CD4-positive, alpha-beta T cell (primary cell): ENCODE measurements around the gene PLOD3. TPM values are rescaled to one million over a fixed set of nuclear protein-coding genes. Genes with fewer than 3 reads are reported as not detected.

Experiments used
- ATAC-seq: fragments of 200-7000 bp; cut with Tn5 transposase; one replicate; pipeline ENCODE4 v1.10.0; 2022; ENCODE audit warnings: mild to moderate bottlenecking; ENCODE audit not compliant: poor library complexity
- CTCF ChIA-PET: fragments of 350-600 bp; sonication (Branson Sonifier 250); formaldehyde crosslinking; loops from one replicate; lab custom pipeline; 2021; ENCODE audit warnings: antibody characterized with exemption, inconsistent platforms; lab: Charles Lee
- POLR2A ChIA-PET: fragments of 350-600 bp; sonication (Branson Sonifier 250); formaldehyde crosslinking; loops from one replicate; lab custom pipeline; 2021; ENCODE audit warnings: antibody characterized with exemption, inconsistent platforms; lab: Charles Lee
- DNase-seq, 14 experiments: peaks; one replicate each; pipeline ENCODE4 v3.0.0-alpha.2; 2013 to 2020; ENCODE audit warnings: mixed read lengths in 2 of 14
- H3K27ac ChIP-seq, 2 donors: one replicate each; pipeline versions ENCODE4 v1.5.1 to v1.7.0; 2013; ENCODE audit warnings: low read length in 2 of 2, low read depth in 1 of 2, mild to moderate bottlenecking in 1 of 2
- H3K27me3 ChIP-seq, 2 experiments: 1 replicate in 1 of 2; 2 replicates in 1 of 2; pipeline versions ENCODE4 v1.6.1 to v1.7.0; 2013; ENCODE audit warnings: low read length in 2 of 2, control low read depth in 1 of 2, mild to moderate bottlenecking in 1 of 2, moderate library complexity in 1 of 2; ENCODE audit not compliant: insufficient read depth in 2 of 2, control insufficient read depth in 1 of 2
- H3K36me3 ChIP-seq: one replicate; pipeline ENCODE4 v1.6.1; 2013; ENCODE audit warnings: low read length, control low read depth; ENCODE audit not compliant: insufficient read depth
- H3K4me1 ChIP-seq: one replicate; pipeline ENCODE4 v1.6.1; 2013; ENCODE audit warnings: low read length, control low read depth; ENCODE audit not compliant: insufficient read depth
- H3K4me3 ChIP-seq: one replicate; pipeline ENCODE4 v1.5.1; 2013; ENCODE audit warnings: mild to moderate bottlenecking, low read length, moderate library complexity
- H3K9me3 ChIP-seq, 2 experiments: 1 replicate in 1 of 2; 2 replicates in 1 of 2; pipeline versions ENCODE4 v1.6.1 to v1.7.0; 2013; ENCODE audit warnings: low read length in 2 of 2, mild to moderate bottlenecking in 2 of 2, control low read depth in 1 of 2, moderate library complexity in 1 of 2; ENCODE audit not compliant: control insufficient read depth in 1 of 2, insufficient read depth in 1 of 2
- H3K27ac Mint-ChIP-seq: one replicate; pipeline ENCODE4 v1.8.0; 2020; ENCODE audit warnings: mixed read lengths
- H3K27me3 Mint-ChIP-seq: one replicate; pipeline ENCODE4 v1.8.0; 2021; ENCODE audit warnings: mixed read lengths
- H3K36me3 Mint-ChIP-seq: one replicate; pipeline ENCODE4 v1.8.0; 2021; ENCODE audit warnings: low read depth, mixed read lengths
- H3K4me1 Mint-ChIP-seq: one replicate; pipeline ENCODE4 v1.8.0; 2021; ENCODE audit warnings: low read depth, mixed read lengths
- H3K4me3 Mint-ChIP-seq: one replicate; pipeline ENCODE4 v1.8.0; 2020; ENCODE audit warnings: mild to moderate bottlenecking, mixed read lengths
- H3K9me3 Mint-ChIP-seq: one replicate; pipeline ENCODE4 v1.8.0; 2020; ENCODE audit warnings: mixed read lengths
- intact Hi-C, 2 experiments: fragments of 100-400 bp; cut with DNase I in 1 of 2; cut with micrococcal nuclease in 1 of 2; formaldehyde crosslinking; loops; one replicate each; pipeline versions ENCODE4 v1.15.1 to v1.9.0; 2023 to 2025; cut with DNase I, micrococcal nuclease
- total RNA-seq, 174 experiments: library from RNA in 2 of 174; stranded (reverse) in 2 of 174; gene quantifications; one replicate each; pipeline ENCODE4 v1.2.3 and lab custom pipeline; 2021 to 2026
- TF ChIP-seq, protein P1 (sequence below): fragments of 200-600 bp; IDR thresholded peaks from one replicate; pipeline ENCODE4 v1.8.0; 2022; ENCODE audit warnings: antibody characterized with exemption, mild to moderate bottlenecking

Gene PLOD3
- total RNA-seq, 2 experiments from 2014 or later = 13.8 to 15.9 TPM

DNA sequence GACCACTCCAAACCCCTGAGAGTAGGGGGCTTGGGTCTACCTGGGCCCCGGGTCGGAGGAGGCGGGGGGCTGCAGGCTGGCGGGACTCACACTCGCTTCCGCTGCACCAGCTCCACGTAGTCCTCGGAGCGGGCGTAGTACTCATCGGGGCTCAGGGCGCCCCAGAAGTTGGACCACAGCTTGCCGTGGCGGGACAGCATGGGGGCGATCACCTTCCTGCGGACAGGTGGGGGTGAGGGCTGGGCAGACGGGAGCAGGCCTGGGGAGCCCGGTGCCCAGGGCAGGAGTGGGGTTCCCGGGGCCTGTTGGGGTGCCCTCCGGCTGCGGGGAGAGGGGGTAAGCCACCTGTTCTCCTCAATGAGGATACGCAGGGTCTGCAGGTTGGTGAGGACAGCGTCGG lies 5.9 kb downstream of the PLOD3 start:
- Mint-ChIP-seq H3K9me3 (no peaks in the 10 kb centered on the region), H3K4me1 (peaks cover 7% of the 10 kb centered on the region), H3K4me3 (no peak overlapping the region), H3K27me3 (no peaks in the 10 kb centered on the region), H3K27ac (no peak overlapping the region), H3K36me3 (peaks cover 31% of the 10 kb centered on the region)
- Histone ChIP-seq H3K36me3 (peaks cover 46% of the 10 kb centered on the region), H3K4me1 (peaks cover 8% of the 10 kb centered on the region), H3K27me3 (no peaks in the 10 kb centered on the region), H3K9me3 (no peaks in the 10 kb centered on the region), H3K27ac (no peak overlapping the region), H3K4me3 (no peak overlapping the region)
- ChIA-PET POLR2A (no interaction called here), CTCF (no interaction called here)
- no peak for ATAC-seq
- intact Hi-C loops = loop anchor here in 1 of 2 experiments (10.0 kb wide), 1 partner anchor 317 kb away; the partner anchor contains the start of gene ACHE
- TF ChIP-seq, protein P1, sequence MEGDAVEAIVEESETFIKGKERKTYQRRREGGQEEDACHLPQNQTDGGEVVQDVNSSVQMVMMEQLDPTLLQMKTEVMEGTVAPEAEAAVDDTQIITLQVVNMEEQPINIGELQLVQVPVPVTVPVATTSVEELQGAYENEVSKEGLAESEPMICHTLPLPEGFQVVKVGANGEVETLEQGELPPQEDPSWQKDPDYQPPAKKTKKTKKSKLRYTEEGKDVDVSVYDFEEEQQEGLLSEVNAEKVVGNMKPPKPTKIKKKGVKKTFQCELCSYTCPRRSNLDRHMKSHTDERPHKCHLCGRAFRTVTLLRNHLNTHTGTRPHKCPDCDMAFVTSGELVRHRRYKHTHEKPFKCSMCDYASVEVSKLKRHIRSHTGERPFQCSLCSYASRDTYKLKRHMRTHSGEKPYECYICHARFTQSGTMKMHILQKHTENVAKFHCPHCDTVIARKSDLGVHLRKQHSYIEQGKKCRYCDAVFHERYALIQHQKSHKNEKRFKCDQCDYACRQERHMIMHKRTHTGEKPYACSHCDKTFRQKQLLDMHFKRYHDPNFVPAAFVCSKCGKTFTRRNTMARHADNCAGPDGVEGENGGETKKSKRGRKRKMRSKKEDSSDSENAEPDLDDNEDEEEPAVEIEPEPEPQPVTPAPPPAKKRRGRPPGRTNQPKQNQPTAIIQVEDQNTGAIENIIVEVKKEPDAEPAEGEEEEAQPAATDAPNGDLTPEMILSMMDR = no peak
- DNase-seq = no peak

DNA sequence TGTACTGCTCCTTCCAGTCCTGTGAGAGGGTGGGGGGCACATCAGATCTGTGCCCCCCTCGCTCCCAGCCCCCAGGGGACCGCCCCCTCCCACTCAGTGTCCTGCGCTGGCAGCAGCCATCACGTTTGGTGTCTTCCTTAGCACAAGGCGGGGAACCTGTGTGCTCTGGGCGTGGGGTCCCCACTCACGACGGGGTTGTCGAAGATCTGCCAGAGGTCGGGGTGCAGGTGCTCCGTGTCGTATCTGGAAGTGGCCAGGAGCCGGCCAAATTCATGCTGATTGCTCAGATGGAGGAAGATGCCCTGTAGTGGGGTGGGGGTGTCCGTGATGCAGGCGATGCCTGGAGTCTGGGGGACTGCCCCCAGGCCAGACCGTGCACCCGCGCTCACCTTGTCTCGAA lies 7.2 kb downstream of the PLOD3 start:
- no peaks in the 10 kb centered on the region for H3K9me3 Mint-ChIP-seq
- intact Hi-C loops = loop anchor here in 1 of 2 experiments (10.0 kb wide), 1 partner anchor 315 kb away; the partner anchor contains the start of gene ACHE
- CTCF ChIA-PET = no interaction called here

DNA sequence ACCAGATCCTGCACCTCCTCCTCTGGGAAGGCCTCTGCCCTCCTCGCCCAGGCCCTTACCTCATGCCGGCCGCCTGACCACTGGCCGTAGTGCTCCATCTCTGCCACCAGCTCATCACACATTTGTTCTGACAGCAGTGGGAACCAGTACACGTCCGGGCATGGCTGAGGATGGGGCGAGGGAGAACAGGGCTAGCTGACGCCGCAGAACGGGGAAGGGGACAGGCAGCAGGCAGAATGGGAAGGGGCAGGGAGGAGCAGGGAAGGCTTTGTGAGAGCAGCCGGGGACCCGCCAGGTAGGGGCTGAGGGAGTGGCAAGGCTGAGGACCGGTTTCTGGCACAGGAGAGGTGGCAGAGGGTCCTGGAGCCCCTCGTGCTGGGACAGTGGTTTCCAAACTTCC lies 8.6 kb downstream of the PLOD3 start:
- Histone ChIP-seq H3K36me3 (peaks cover 36% of the 10 kb centered on the region), H3K9me3 (no peaks in the 10 kb centered on the region), H3K27me3 (no peaks in the 10 kb centered on the region), H3K4me1 (peaks cover 13% of the 10 kb centered on the region), H3K27ac (no peak overlapping the region), H3K4me3 (no peak overlapping the region)
- peaks cover 6% of the 10 kb centered on the region for H3K27me3 Mint-ChIP-seq
- H3K4me1 Mint-ChIP-seq = peaks cover 6% of the 10 kb centered on the region
- no peak overlapping the region for H3K27ac Mint-ChIP-seq
- no peak for ATAC-seq
- ChIA-PET CTCF (no interaction called here), POLR2A (no interaction called here)
- intact Hi-C loops = no loop called here
- no peak overlapping the region for H3K4me3 Mint-ChIP-seq
- H3K9me3 Mint-ChIP-seq = no peaks in the 10 kb centered on the region
- peaks cover 23% of the 10 kb centered on the region for H3K36me3 Mint-ChIP-seq
- no peak for DNase-seq
- TF ChIP-seq, protein P1 = no peak

More for the DNA sequence above, 7.2 kb downstream of the PLOD3 start:
- POLR2A ChIA-PET = no interaction called here
- no peaks in the 10 kb centered on the region for H3K9me3 ChIP-seq
- Mint-ChIP-seq H3K4me3 (no peak overlapping the region), H3K4me1 (no peaks in the 10 kb centered on the region), H3K27me3 (no peaks in the 10 kb centered on the region), H3K36me3 (peaks cover 24% of the 10 kb centered on the region), H3K27ac (no peak overlapping the region)
- DNase-seq (no peak), ATAC-seq (no peak)
- no peak overlapping the region for H3K27ac ChIP-seq
- H3K4me1 ChIP-seq = peaks cover 1% of the 10 kb centered on the region
- no peaks in the 10 kb centered on the region for H3K27me3 ChIP-seq
- no peak overlapping the region for H3K4me3 ChIP-seq
- H3K36me3 ChIP-seq = peaks cover 45% of the 10 kb centered on the region
- TF ChIP-seq, protein P1 = no peak
